GM19372 (cell line): ENCODE results near the gene ZNF488.
"Not testable (repeated sequence)": the region's sequence is repeated elsewhere in the genome, so short reads cannot be mapped to it uniquely, and the experiment has no call there.

Experiments used
- ATAC-seq: cut with Tn5 transposase; IDR thresholded peaks from one replicate; pipeline ENCODE4 v1.9.1; 2021; ENCODE audit warnings: mild to moderate bottlenecking, low read depth, moderate library complexity; ENCODE audit not compliant: unreplicated experiment

Gene ZNF488

DNA sequence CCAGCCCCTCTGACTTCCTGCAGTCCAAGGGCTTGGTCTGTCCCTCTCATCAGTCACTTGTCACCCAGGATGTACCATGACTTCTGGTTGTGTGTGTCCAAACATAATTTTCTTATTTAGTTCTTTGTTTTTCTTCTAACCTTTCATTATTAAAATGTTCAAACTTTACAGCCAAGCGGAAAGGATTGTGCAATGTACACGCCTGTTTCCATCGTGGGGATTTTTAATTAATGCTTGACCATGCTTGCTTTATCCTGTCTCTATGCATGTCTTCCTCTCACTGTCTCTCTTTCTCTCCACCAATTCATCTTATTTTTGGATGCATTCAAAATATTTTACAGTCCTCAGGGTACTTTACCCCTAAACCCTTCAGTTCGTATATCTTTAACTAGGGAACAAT is 26.2 kb upstream of the ZNF488 start:
- no peak for ATAC-seq

DNA sequence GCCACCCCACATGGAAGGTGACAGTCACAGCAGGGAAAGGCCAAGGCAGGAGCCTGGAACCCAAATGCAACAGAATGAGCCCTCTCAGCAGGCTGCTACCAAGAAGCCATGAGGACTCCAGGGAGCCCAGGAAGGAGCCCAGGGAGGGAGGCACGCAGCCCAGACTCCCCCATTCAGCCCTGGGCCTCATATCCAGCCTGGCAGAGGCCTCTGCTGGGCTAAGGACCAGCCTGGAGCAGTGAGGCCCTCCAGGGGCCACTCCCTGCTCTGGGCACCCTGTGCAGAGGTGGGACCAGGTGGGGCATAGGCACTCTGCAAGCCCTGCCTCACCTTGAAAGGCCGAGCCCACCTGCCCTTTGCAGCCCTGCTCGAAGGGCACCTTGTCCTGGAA is 25.8 kb upstream of the ZNF488 start:
- no peak for ATAC-seq

DNA sequence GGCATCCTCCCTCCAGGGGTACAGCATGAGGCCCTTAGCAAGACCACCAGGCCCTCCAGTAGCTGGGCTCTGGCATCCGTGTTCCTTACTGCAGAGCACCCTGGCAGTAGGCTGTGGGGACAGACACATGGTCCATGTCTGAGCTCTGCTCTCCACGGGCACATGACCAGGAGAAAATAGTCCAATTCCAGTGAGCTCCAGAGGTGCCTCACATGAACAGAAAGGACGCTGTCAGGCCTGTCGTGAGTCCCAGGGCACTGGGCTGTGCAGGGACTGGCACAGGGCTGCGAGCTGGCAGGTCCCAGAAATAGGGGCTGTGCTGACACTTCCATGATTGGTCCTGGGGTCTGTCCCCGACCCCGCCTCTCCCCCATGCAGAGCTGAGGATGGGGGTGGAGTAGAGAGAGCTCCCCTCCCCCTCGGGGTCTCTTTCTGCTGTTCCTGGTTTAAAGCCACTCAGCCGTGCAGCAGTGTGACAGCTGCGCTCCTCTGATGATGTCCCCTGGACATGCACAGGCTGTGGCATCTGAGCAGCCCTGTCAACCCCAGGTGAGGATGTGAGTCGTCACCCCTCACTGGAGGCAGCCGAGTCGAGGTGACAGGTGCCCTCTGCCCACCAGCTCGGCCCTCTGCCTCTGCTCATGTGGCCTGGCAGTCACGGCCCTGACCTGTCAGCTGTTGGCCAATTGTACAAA is 25.2 kb upstream of the ZNF488 start:
- ATAC-seq, result no peak

DNA sequence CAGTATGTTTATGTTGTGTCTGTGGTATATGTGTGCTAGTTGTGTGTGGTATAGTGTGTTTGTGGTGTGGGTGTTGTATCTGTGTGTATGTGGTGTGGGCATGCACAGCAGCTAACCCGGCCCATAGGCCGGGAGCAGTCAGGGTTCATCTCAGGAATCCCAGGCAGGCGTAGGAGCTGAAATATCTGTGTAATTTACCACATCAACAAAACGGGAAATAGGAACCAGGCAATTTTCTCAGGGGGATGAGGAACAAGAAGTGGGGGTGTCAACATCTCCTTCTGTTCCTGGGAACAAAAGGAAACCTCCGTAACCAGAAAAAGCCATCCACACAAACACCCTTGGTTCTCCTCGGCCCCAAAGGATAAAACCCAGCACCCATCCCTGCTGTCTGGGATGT is 24.5 kb upstream of the ZNF488 start:
- no peak for ATAC-seq

DNA sequence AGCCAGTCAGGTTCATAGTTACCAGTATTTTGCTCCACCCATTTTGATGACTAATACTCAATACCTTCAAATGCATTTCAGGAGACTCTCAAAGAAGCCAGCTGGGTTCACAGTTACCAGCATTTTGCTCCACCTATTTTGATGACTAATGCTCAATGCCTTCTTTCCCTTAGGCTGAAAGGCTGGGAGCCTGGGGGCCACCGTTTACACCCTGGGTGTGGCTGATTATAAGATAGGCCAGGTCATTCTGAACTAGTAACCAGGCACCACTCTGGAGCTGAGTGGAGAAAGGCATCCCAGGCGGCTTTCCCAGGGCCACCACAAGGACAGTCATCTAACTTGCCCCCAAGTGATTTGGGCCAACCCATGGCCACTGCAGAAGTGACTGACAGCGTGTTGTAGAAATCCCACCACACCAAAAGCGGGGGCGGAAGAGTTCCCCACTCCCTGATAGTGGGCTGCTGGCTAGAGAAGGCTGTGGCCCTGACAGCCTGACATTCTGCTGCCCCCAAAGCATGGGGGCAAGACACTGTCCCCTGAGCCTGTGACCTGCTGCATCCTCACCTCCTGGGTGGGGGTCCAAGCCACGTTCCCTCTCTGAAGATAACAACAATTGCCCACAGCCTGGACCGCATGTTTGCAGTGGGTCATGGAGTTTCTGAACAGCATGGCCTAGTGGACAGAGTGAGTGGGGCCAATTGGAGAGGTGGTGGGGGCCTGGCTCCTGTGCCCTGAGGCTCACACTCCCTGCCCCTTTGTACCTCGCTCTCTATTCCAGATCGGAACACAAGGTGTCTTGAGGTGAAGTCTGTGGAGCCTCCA is 23.0 kb upstream of the ZNF488 start:
- no peak for ATAC-seq

DNA sequence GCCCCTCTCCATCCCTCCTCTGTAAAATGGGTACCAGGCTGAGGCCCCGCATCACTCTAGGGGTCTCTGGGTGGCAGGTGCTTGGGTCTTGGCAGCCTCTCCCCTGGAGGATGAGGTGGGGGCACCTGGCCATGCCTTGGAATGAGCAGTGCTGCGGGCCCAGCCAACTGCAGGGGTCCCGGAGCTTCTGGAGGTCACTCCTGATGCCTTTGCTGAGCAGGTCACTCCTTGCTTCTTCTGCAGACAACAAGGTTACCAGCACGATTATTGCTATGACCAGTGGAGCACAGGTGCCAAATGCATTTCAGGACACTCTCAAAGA is 22.4 kb upstream of the ZNF488 start:
- ATAC-seq, result no peak

DNA sequence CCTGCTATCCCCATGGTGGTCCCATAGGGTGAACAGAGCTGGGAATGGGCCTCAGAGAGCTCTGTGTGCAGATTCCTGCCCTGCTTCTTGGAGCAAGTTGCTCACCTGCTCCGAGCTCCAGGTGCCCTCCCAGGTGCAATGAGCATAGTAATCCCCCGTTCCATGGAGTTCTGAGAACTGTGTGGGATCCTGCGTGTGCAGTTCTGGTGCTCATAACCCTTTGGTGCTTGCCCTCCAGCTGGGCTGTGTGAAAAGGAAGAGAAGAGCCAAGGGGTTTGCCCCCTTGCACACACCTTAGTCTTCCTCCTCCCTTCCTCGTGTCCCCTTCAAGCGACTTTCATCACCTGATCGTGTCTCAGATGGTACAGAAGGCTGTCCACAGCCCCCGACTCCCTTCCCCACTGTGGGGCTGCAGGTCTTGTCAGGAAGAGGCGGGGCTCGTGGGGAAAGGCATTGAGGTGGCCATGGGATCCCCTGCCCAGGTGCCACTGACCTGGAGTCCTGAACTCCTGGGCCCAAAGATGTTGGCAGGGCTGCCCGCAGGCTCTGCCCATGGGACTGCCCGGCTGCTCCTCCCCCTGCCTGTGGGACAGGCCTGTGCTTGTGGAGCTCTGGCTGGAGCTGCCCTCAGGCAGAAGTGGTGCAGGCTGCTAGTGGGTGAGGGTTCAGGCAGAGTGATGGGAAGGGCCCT is 21.9 kb upstream of the ZNF488 start:
- no peak for ATAC-seq

DNA sequence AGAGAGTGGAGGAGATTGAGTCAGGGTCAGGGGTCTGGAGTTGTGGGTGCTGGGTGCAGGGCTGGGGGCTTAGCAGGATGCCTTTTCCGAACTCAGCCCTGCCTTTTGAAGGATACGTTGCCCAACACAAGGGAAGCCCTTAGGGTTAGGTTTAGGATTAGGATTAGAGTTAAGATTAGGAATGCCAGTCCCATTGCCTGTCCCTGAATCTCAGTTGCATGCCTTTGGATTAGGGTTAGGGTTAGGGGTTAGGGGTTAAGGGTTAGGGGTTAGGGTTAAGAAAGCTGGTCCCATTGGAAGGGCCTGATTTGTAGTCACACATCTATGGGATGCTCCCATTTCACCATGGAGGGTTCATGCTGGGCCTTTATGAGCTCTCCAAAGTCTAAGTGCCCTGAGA is 20.8 kb upstream of the ZNF488 start:
- no peak for ATAC-seq

DNA sequence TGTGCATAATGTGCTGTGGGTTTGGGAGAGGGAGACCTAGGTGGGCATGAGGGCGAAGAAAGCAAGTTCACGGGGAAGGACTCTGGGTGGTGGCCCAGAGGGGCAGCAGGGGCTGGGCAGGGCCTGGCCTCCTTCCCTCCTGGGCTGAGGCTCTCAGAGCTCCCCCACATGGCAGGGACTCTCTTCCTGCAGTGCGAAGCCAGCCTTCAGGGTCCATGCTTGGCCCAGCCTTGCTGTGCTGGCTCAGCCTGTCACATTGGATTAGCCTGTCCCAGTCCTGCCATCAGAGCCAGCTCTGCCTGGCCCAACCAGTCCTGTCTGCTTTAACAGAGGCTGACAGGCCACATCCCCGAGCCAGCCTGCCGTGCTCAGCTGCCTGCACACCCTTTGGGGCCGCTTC is 20.4 kb upstream of the ZNF488 start:
- no peak for ATAC-seq

DNA sequence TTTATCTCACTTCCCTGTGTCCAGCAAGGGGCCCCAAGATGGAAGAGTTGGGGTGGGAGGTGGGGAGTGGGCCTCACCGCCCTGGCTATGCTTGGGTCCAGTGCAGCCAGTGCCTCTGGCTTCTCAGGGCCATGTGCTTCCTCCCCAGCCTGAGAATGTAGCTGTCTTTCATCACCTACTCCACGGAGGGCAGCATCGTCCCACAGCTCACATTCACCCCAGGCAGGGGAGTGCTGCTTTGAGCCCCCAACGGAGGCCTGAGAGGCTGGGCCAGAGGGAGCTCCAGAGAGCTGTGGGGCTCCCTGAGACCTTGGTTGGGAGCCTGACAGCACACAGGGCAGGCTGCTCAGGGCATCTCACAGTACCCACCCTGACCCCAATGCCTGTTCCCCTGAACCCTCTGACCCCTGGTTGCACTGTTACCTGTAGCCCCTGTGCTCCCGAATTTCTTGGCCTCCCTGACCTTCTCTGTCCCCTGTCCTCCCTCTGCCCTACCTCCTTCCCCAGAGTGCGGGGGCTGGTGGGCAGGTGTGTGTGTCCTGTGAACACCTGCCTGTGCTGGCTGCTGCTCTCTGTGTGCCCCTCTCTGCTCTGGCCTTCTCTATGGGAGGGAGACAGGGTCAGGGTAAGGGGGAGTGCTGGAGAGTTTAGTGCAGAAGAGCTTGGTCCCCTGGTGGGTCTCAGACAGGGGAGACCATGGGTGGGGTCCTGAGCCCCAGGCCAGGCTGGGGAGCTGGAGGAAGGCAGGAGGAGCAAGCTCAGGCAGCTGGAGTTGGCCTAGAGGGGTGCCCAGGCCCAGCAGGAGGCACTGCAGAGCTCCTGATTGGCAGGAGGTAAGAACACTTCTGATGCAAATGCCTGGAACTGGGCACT is 19.6 kb upstream of the ZNF488 start:
- ATAC-seq, result no peak

DNA sequence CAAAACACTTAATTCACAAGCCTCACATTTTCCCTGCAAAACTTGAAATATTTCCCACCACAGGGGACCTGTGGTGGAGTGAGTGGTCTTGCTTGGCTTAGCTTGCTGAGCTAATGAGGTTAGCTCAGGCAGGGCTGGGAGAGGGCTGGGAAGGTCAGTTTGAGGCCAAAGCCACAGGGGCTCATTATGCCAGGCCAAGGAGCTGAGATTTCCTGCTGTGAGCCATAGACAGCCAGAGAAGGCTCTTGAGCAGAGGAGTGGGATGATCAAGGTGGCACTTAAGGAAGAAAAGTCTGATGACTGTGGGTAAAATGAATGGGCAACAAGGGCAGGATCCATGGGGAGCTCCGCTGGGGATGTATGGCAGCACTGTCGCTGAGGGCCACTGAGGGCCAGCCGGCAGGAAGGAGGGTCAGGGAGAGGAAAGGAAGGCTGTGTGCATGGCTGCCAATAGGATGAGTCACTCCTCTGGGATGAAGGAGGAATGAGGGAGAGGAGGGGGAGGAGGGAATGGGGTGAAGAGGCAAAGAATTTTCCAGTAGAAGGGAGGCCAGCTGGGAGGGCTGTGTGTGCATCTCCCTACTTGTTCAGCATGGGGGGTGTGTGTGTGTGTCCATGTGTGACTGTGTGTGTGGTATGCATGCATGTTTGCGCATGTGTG is 18.7 kb upstream of the ZNF488 start:
- ATAC-seq, result no peak

DNA sequence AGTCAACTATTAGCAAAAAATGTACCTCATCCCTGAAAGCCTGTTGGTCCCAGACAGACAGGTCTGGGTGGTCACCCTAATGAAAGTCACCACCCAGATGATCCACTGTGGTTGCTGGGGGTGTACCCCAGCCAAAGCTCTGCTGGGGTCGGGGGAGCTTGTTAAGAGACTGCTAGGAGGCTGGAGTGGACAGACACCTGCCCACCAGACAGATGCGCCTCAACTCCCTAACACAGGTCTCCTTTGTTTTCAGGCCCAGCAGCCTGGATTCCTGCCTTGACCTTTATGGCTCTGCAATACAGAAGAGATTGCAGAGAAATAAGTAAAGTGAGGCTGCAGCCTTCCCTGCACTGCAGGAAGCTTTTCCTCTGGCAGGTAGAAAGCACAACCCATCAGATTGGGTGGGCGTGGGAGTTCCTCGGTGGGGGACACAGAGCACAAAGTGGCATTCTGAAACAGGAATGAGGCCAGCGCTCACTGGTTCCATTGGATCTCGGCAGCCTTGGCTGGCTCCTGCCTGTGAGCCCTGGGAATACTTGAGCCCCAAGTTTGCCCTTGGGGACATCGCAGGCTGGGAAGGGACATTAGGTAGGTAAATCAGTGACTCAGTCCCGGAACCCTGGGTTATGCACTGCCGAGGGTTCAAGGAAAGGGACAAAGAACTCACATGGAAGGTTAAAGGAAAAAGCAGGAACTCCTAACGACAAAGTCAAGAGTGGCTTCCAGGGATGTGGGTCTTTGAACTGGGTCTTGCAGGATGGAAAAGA is 18.0 kb upstream of the ZNF488 start:
- no peak for ATAC-seq

DNA sequence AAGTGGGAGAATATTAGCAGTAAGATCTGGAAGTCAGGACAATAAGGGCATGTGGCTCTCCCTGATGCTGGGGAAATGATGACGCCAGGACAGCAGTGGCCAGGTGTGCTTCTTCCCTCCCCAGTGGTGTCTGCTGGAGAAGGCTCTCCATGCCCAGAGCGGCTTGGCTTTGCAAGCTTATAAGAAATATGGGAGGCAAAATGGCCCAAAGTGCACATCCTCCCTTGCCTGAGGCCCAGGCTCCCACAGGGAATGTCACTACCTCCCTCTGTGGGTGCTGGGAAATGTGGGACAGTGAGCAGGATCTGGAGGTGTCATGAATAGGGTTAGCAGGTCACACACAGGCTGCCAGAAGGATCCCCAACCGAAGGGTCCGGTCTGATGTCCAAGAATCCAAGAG is 17.1 kb upstream of the ZNF488 start:
- no peak for ATAC-seq

DNA sequence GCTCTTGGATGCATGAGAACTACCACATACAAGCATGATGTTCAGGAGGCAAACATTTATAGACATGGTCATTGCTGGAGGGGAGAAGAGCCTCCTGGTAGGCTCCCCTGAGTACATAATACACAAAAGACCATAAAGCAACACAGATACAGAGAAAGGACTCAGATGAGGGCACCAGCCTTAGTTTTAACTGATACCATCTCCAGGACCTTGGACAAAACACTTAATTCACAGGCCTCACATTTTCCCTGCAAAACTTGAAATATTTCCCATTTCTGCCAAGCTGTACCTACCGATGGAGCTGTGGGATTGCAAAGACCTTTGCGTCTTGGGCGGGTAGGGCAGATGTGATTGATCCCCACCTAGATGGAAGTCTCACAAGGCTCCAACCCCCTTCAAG is 16.7 kb upstream of the ZNF488 start:
- ATAC-seq, result no peak

DNA sequence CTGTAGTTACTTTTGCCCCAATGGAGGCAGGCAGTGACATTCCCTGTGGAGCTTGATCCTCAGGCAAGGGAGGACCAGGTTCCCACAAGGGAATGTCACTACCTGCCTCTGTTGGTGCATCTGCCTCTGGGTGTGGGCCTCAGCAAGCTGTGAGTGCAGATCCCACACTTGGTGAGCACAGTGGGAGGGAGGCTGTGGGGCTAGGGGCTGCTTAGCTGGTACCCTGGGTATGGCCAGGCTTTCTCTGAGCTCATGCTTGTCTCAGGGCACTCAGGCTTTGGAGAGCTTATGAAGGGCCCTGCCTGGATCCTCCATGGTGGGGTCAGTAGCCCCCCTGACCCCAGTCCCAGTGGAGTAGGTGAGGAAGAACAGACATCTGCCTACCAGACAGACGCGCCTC is 16.2 kb upstream of the ZNF488 start:
- ATAC-seq, result no peak

DNA sequence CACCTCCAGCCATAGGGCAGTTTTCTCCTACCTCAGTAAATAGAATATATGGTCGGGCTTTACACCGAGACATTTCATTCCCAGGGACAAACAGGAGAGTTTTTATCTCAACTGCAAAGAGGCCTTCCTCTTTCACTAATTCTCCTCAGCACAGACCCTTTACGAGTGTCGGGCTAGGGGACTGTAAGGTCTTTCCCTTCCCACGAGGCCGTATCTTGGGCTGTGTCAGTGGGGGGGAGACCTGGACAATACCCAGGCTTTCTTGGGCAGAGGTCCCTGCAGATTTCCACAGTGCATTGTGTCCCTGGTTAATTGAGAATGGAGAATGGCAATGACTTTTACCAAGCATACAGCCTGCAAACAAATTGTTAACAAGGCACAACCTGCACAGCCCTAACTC is 13.2 kb upstream of the ZNF488 start:
- no peak for ATAC-seq

DNA sequence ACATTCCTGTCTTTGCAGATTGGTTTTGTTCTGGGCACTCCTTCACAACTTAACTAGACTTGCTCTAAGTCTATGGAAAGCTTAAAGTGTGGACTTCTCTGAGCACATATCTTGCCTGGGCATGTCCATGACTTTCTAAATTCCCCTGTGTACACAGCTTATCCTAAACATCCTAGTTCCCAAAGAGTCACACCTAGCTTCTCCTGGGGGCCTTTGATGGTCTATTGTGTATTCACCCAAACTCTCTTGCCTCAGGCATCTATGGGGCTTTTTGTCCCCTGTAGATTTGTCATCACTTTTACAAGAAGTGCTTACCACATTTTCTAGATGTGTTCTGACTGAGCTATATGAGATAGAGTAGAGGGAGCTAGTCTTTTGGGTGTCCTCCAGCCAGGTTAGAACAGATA is 12.2 kb upstream of the ZNF488 start:
- ATAC-seq, result no peak

DNA sequence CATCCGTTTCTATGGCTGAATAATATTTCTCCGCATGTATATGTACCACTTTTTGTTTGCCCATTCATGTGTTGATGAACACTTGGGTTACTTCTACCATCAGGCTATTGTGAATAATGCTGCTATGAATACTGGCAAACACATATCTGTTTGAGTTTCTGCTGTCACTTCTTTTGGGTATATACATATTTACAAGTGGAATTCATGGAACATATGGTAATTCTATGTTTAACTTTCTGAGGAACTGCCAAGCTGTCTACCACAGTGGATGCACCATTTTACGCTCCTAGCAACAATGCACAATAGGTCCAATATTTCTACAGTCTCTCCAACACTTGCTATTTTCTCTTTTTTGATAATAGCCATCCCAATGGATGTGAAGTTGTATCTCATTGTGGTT is 5.5 kb upstream of the ZNF488 start:
- no peak for ATAC-seq

DNA sequence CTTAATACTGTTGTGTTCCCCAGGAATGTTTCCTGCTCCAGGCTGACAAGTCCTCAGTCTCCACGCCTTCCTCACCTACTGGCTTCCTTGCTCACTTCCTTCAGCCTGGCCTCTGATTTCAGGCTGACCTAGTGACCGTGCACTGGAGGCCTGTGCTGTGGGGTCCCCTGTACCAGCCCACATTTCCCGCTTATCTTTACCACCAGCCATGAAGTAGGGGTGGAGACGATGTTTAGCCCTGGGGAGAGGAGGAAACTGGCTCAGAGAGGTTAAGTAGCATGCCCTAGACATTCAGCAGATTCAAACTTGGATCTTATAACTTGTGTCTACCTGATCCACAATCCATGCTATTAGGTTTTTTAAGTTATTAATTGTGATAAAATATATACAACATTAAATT is 4.8 kb upstream of the ZNF488 start:
- no peak for ATAC-seq

DNA sequence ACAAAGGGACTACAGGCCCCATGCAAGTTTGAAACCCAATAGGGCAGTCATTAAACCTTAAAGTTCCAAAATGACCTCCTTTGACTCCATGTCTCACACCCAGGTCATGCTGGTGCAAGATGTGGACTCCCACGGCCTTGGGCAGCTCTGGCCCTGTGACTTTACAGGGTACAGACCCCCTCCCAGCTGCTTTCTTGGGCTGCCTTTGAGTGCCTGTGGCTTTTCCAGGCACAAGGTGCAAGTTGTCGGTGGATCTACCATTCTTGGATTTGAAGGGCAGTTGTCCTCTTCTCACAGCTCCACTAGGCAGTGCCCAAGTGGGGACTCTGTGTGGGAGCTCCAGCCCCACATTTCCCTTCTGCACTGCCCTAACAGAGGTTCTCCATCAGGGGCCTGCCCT is 2.0 kb upstream of the ZNF488 start:
- ATAC-seq, result not testable (repeated sequence)
